NCI-H524 (cell line): Measurements from ENCODE around the gene ANK3.

Source experiments
- DNase-seq, 2 experiments: peaks; one replicate each; lab custom pipeline; 2025; lab: John Stamatoyannopoulos, UW

Gene ANK3

DNA sequence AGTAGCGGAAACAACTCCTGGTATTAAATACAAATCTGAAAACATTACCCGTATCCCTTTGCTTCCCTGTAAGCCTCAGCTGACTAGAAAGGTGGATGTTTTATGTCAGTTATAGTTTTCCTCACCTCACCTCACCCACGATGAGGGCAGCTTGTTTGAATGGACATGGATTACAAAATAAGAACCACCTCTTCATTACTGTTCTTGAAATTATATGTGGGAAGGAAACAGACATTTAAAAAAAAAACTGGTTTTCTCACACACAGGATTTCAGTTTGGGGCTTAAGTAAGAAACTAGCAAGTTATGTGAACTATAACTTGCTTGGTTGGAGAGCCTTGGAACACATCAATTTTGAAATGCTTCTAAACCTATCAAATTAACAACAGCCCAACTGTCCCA is 250.4 kb downstream of the ANK3 start:
- DNase-seq = no peak

- no peak for DNase-seq
Observed at GRCh38 chr10:60138842-60139241, 250.8 kb downstream of the ANK3 start.

DNA sequence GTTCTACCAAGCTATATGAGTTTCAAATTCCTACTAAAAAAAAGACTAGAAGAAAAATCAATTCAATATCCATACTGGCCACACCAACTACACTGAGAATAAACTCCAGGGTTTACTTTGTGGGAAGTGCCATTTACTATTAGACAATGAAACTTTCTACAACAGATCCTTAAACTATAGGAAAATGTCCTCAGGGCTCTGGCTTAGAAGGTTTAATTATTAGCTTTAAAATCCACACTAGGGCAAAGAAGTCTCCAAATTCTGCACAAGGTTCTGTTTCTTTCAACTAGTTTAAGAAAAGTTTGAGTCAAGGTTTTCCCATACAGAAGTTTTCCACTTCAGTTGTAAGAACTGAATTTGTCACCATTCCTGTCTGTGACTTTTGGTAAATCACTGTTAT is 251.6 kb downstream of the ANK3 start:
- no peak for DNase-seq

- no peak for DNase-seq
Observed at GRCh38 chr10:60137292-60137992, 252.2 kb downstream of the ANK3 start.

- no peak for DNase-seq
Observed at GRCh38 chr10:60135020-60135419, 254.7 kb downstream of the ANK3 start.

GRCh38 chr10:60134548-60134947 is 255.1 kb downstream of the ANK3 start:
- DNase-seq = no peak

- peak; percentile 51 to 77 for DNase-seq
Observed at GRCh38 chr10:60130130-60130579, 259.5 kb downstream of the ANK3 start.

DNA sequence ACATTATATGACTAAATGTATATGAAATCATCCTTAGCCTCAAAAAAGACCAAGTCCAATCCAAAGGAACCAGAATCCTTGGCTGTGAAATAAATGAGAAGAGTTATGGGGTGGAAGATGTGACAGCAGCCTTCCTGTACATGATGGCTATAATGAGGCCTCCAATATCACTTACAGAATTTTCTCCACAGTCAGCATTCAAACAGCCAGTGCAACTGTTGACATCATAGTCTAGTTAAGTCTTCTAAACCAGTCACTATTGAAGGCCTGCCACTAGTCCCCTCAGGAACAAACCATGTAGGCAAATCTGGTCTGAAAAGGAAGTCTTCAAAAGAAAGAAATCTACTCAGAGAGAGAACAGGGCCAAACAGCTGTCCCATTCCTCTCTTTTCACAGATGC is 263.8 kb downstream of the ANK3 start:
- DNase-seq = no peak

- DNase-seq = no peak
Observed at GRCh38 chr10:60124536-60124935, 265.1 kb downstream of the ANK3 start.

DNA sequence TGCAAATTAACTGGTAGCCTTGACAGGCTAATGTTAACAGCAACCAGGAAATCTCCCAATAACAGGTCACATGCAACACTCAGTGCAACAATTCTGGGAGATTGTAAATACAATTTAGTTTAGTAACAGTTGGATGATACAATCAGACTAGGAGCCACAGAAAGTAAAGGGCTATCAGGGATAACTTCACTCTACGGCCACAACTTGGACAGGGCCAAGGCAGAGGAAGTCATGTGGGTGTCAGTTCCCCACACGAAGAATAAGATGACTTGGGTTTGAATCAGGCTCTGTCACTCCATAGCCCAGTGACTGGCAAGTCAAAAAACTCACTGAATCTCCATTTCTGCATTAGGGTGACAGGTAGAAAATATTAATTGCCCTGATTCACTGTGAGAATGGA is 266.0 kb downstream of the ANK3 start:
- DNase-seq = no peak

- no peak for DNase-seq
Observed at GRCh38 chr10:60123172-60123571, 266.5 kb downstream of the ANK3 start.

- no peak for DNase-seq
Observed at GRCh38 chr10:60122190-60122589, 267.5 kb downstream of the ANK3 start.

DNA sequence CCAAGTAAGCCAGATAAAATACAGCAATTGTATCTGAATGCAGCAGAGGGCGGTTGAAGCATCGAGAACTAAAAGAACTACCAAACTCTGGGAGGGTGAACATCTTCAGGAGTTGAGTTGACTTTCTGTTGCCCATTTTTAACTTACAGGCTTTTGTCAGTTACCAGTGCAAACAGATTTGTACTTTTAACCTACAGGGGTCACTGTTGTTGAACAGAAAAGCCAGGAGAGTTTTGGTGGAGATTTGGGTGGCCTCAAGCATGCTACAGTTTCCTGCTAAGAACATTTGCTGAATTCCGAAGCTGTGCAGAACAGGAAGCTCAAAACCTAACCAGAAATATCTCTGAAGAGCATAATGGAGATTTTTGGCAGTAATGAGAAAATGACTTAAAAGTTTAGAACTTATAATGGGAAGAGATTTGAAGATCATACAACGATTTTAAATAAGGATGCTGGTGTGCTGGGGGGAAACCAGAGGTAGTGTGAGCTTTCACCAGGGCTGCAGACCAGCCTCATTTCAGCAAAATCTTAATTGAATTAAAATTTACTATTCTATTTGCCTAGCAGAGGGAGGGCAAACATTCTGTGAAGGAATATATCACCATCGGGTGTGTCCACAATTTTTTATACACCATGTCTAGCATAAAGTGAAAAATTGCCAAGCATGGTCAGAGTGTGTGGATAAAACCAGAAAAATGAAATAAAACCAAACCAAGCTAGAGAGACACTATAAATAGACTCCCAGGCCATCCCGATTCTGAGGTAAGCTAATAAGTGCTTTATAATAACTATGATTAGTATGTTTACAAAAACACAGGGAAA is 274.7 kb downstream of the ANK3 start:
- DNase-seq = peak in 1 of 2 experiments; percentile 44

DNA sequence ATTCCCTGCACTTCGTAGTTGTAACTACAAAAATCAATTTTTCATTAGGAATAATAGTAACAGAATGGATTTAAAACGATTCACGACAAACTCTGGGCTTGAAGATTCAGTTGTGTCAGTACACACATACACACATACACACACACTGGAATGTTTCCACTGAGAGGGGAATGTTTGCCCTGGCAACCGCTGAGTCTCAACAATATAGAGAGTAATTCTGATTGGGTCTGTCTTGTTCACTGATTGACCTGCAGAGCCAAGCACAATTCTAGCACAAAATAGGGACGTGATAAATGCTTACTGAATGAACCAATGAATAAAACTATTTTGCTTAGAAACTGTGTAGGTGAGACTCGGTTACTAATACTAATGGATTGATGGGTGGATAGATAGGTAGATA is 278.9 kb downstream of the ANK3 start:
- DNase-seq = no peak

DNA sequence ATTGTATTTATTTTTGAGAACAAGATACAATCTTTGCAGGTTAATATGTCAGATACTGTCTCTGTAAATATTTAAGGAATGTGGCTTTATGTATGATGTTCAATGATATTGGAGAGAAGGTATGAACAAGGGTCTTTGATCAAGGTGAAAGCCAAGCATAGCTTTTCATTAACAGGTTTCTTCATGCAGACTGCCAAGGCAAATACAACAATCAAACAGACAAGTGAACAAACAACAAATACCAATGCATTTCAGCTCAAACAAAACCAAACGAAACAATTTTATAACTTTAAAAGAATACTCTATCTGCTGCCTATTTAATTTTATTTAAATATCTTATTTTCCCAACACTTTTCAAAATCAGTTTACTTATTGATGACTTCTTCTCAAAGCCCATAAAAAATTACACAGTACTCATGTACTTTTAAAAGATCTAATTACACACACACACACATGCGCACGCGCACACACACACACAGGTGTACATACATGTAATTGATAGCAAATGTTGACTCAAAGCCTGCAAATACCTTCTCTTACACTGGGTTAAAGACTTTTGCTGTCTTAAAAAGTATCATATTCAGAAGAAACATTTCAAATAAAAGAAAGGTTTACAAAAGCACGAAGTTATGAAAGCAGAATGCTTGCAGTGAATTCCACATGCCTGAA is 282.2 kb downstream of the ANK3 start:
- DNase-seq = no peak

DNA sequence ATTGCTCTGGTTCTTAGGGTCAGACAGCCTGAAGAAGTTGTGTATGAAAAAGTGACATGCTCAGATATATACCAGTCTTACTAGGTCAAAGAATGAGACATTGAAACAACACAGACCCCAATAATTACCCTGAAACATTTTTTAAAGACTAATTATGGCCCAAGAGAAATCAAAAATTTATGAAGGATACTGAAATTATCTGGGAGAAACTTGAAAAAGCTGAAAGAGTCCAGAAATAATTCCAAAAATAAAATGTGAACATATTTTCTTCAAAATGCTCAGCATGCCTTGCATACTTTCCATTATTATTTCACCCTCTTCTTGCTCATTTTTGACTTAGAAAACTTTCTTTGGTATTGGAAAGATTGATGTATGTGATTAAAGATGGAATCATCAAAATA is 284.4 kb downstream of the ANK3 start:
- no peak for DNase-seq

GRCh38 chr10:60101821-60102220 is 287.9 kb downstream of the ANK3 start:
- no peak for DNase-seq

- DNase-seq = peak in 1 of 2 experiments; percentile 41
Observed at GRCh38 chr10:60099998-60100747, 289.5 kb downstream of the ANK3 start.

DNA sequence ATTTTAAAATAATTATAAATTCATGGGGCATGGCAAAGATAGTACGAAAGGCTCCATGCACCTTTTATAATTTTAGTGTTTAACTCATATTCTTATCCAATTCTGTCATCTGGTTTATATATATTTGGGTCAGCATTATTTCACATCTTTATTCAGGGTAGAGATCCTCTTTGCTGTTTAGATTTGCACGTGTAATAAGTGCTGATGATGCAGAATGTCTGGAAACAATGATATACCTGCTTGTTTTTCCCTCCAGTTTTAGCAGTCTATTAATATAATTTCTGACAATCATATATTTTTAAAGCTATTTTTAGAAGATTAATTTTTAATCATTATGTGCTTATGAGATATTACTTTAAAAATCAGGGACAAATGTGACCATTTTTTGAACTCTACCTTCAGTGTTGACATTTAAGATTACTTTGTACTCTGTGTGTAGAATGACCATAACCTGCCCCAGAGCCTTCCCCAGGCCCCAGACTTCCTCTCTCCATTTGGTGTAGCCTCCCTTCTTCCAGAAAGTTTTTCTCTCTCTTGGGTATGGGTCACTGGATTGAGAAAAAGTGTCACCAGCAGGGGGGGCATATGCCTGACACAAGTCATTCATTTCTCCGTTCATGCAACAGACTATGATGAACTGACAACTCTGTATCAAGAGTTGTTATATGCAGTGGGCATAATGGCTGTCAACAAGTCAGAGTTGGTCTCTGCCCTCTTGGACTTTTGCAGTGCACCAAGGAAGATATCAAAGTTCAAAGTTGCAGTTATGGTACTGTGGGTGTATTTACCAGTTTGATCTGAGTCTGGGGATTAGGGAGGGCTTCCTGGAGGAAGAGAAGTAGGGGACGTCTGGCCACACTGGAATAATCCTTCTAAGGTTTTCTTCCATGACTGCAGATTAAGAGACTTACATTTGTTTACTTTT is 290.7 kb downstream of the ANK3 start:
- DNase-seq = no peak

DNA sequence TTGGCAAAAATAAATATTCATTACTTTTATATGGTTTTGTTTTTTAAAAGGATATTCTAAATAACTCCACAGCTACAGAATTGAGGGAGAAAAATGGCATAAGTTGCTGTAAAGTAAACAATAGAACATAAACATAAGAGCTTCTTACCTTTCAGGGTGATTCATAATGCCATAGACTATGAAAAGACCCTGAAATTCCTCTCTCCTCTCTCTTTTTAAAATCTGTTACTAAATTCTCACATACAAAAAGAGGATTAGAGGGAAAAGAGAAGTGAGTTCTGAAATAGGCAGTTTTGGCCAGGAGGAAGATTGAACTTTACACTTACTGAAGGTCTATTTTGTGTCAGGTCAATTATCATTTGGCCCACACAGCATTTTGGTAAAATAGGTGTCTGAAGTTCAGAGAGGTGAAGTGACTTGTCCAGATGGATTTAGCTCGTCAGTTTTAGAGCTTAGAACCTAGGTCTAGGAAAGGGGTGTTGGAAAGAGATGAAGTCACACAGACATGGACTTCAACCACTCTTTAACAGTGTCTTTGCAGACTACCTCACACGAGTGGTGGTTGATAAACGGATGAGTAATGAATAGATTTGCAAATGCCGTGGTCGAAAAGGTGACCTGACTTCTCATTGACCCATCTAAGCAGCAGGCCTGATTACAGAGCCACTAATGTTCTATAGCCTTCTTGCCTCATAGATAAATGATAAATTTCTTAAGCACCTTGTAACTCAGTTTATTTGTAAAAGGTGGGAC is 292.7 kb downstream of the ANK3 start:
- DNase-seq = no peak
